Hippocampal formation (tissue), 2 donors: ENCODE measurements around the gene C20orf96.
"Not testable (repeated sequence)": the region's sequence is repeated elsewhere in the genome, so short reads cannot be mapped to it uniquely, and the experiment has no call there.

ENCODE experiments used
- DNase-seq, 2 donors: peaks; one replicate each; lab custom pipeline; 2025; lab: John Stamatoyannopoulos, UW

C20orf96 gene

GRCh38 chr20:237489-237888 is 53.1 kb downstream of the C20orf96 start:
- DNase-seq: peak in 1 of 2 donors; percentile 22

GRCh38 chr20:235891-236290 is 54.7 kb downstream of the C20orf96 start:
- peak in 1 of 2 donors; percentile 6 for DNase-seq

GRCh38 chr20:227439-228105 is 63.0 kb downstream of the C20orf96 start:
- DNase-seq: peak in 1 of 2 donors; percentile 14

- DNase-seq: no peak
Observed at GRCh38 chr20:226958-227357, 63.6 kb downstream of the C20orf96 start, which contains the start of gene DEFB129. Gene DEFB129 (plus strand): TSS chr20:227258. CDS start chr20:227289, 31 bp downstream.

- DNase-seq: not testable (repeated sequence)
Observed at GRCh38 chr20:225879-226278, 64.7 kb downstream of the C20orf96 start.

GRCh38 chr20:221258-221830 is 69.2 kb downstream of the C20orf96 start:
- DNase-seq: no peak
